D721Med (cell line): ENCODE measurements around the gene SCAMP5.

Experiments
- DNase-seq: peaks from one replicate; pipeline ENCODE4 v3.0.0; 2011; ENCODE audit warnings: low spot score; ENCODE audit not compliant: insufficient read length
- FAIRE-seq: peaks from 2 replicates; lab custom pipeline; 2011; peaks lifted over from hg19 to GRCh38; lab: Jason Lieb, UNC
- CTCF ChIP-seq: IDR thresholded peaks from 2 replicates; pipeline ENCODE4 v1.5.1; 2012; ENCODE audit warnings: mild to moderate bottlenecking, control low read depth; ENCODE audit not compliant: insufficient read depth; ENCODE audit errors: missing control alignments

Gene SCAMP5

GRCh38 chr15:75065851-75066509 lies 70.6 kb downstream of the SCAMP5 start:
- DNase-seq (no peak), FAIRE-seq (no peak)
- no peak for TF ChIP-seq CTCF

GRCh38 chr15:75067123-75067830 lies 71.9 kb downstream of the SCAMP5 start:
- DNase-seq: no peak
- FAIRE-seq: no peak
- TF ChIP-seq CTCF: no peak

GRCh38 chr15:75068748-75069147 lies 73.4 kb downstream of the SCAMP5 start:
- FAIRE-seq (no peak), DNase-seq (no peak)
- no peak for TF ChIP-seq CTCF

GRCh38 chr15:75069301-75069925 lies 74.0 kb downstream of the SCAMP5 start:
- FAIRE-seq: no peak
- DNase-seq: no peak
- no peak for TF ChIP-seq CTCF

GRCh38 chr15:75070674-75071073 lies 75.3 kb downstream of the SCAMP5 start:
- DNase-seq (no peak), FAIRE-seq (no peak)
- no peak for TF ChIP-seq CTCF
